RWPE1 (cell line): ENCODE measurements around the gene LDLRAD4.

Experiments used
- CTCF ChIA-PET: fragments of 350-600 bp; sonication (Branson Sonifier 250); formaldehyde crosslinking; extraction: SDS; loops from one replicate; lab custom pipeline; 2021; lab: Yijun Ruan, JAX
- POLR2A ChIA-PET: fragments of 400-600 bp; formaldehyde crosslinking; extraction: SDS; loops from one replicate; lab custom pipeline; 2020; ENCODE audit warnings: antibody characterized with exemption; ENCODE audit not compliant: low non-redundant PET; lab: Yijun Ruan, JAX
- DNase-seq: peaks from one replicate; pipeline ENCODE4 v3.0.0; 2012; ENCODE audit warnings: low spot score
- H3K27ac ChIP-seq: fragments of 450-650 bp; 2 replicates; pipeline ENCODE4 v1.5.1; 2017
- CTCF ChIP-seq: fragments of 450-650 bp; conservative IDR thresholded peaks from 2 replicates; pipeline ENCODE4 v1.5.1; 2017; ENCODE audit warnings: low read depth, mild to moderate bottlenecking

LDLRAD4 gene

GRCh38 chr18:13272416-13272815, 53.9 kb downstream of the LDLRAD4 start:
- CTCF ChIA-PET, result no interaction called here

GRCh38 chr18:13273800-13274199, 55.2 kb downstream of the LDLRAD4 start:
- DNase-seq, result no peak
- ChIA-PET CTCF (no interaction called here), POLR2A (no interaction called here)
- no peak overlapping the region for H3K27ac ChIP-seq
- no peak for TF ChIP-seq CTCF

More at GRCh38 chr18:13272416-13272815, 53.9 kb downstream of the LDLRAD4 start:
- no peak for TF ChIP-seq CTCF
- DNase-seq, result no peak
- POLR2A ChIA-PET, result no interaction called here
- H3K27ac ChIP-seq, result no peak overlapping the region

- no peak for DNase-seq
- ChIA-PET CTCF (interaction anchor here (0.7 kb wide), 1 partner anchor 16 kb away, joined by 12 read pairs; no protein-coding TSS in a partner anchor), POLR2A (no interaction called here)
- TF ChIP-seq CTCF, result no peak
- H3K27ac ChIP-seq, result no peak overlapping the region
Measured at GRCh38 chr18:13275075-13275474, 56.5 kb downstream of the LDLRAD4 start.

GRCh38 chr18:13276530-13277520, 58.3 kb downstream of the LDLRAD4 start:
- POLR2A ChIA-PET, result no interaction called here
- DNase-seq, result no peak
- no peak overlapping the region for H3K27ac ChIP-seq
- CTCF ChIA-PET, result no interaction called here
- TF ChIP-seq CTCF, result no peak

GRCh38 chr18:13278062-13278630, 59.6 kb downstream of the LDLRAD4 start:
- TF ChIP-seq CTCF, result no peak
- ChIA-PET CTCF (no interaction called here), POLR2A (no interaction called here)
- no peak overlapping the region for H3K27ac ChIP-seq
- no peak for DNase-seq

- no peak for DNase-seq
- no peak overlapping the region for H3K27ac ChIP-seq
- ChIA-PET POLR2A (no interaction called here), CTCF (no interaction called here)
- TF ChIP-seq CTCF, result no peak
Measured at GRCh38 chr18:13279181-13280069, 60.9 kb downstream of the LDLRAD4 start.
